Esophagus muscularis mucosa (tissue), 4 donors: ENCODE data around the gene ZNF804B. TPM values are rescaled to one million over a fixed set of nuclear protein-coding genes. Genes with fewer than 3 reads are reported as not detected.

ENCODE experiments used
- DNase-seq: peaks from one replicate; pipeline ENCODE4 v3.0.0-alpha.2; 2017; ENCODE audit errors: extremely low spot score
- H3K27ac ChIP-seq, 4 donors: fragments of 200-600 bp; sonication (generic); replicated peaks in 1 of 4; 1 replicate in 3 of 4; 2 replicates in 1 of 4; pipeline ENCODE4 v1.5.1; 2016 to 2019; ENCODE audit warnings: mild to moderate bottlenecking in 1 of 4
- H3K27me3 ChIP-seq, 4 donors: fragments of 200-600 bp; sonication (generic); one replicate each; pipeline versions ENCODE4 v1.5.1 to v1.6.0; 2016 to 2019
- H3K36me3 ChIP-seq, 4 donors: fragments of 200-600 bp; sonication (generic); one replicate each; pipeline ENCODE4 v1.5.1; 2016 to 2019
- H3K4me1 ChIP-seq, 4 donors: fragments of 200-600 bp; sonication (generic); one replicate each; pipeline ENCODE4 v1.5.1; 2016 to 2019
- H3K4me3 ChIP-seq, 4 donors: fragments of 200-600 bp; sonication (generic); 1 replicate in 2 of 4; 2 replicates in 2 of 4; pipeline ENCODE4 v1.5.1; 2016 to 2019; ENCODE audit warnings: mild to moderate bottlenecking in 4 of 4, moderate library complexity in 1 of 4
- H3K9me3 ChIP-seq, 4 donors: fragments of 200-600 bp; sonication (generic); 1 replicate in 3 of 4; 2 replicates in 1 of 4; pipeline ENCODE4 v1.5.1; 2016 to 2019
- EP300 ChIP-seq: sonication (generic); formaldehyde crosslinking; IDR thresholded peaks from one replicate; pipeline ENCODE4 v1.6.1; 2017; ENCODE audit warnings: antibody characterized with exemption
- POLR2A ChIP-seq: fragments of 450-650 bp; IDR thresholded peaks from one replicate; pipeline ENCODE4 v1.6.1; 2017; ENCODE audit warnings: antibody characterized with exemption, moderate library complexity, mild to moderate bottlenecking, low read depth
- POLR2AphosphoS5 ChIP-seq, 2 donors: sonication (generic); formaldehyde crosslinking; IDR thresholded peaks; one replicate each; pipeline ENCODE4 v1.6.1; 2017; ENCODE audit warnings: antibody characterized with exemption in 2 of 2
- WGBS: methylation state at CpG from one replicate; pipeline ENCODE4 v1.1.5; 2018; 5-methylcytosine and 5-hydroxymethylcytosine counted together
- intact Hi-C: fragments of 100-400 bp; cut with DNase I; formaldehyde crosslinking; loops from one replicate; pipeline ENCODE4 v1.15.1; 2023
- total RNA-seq, 4 donors: library from RNA; depleted of rRNA; stranded (reverse); fragments of >200 nt; gene quantifications; one replicate each; pipeline versions ENCODE4 v1.1.0 to v1.2.1, GENCODE V29; 2016
- TF ChIP-seq, protein P1 (sequence below), 3 experiments: fragments of 200-600 bp in 2 of 3; fragments of 450-650 bp in 1 of 3; sonication (generic) in 2 of 3; IDR thresholded peaks; one replicate each; pipeline ENCODE4 v1.5.1; 2017 to 2019; ENCODE audit warnings: antibody characterized with exemption in 3 of 3, mild to moderate bottlenecking in 2 of 3, moderate library complexity in 1 of 3

Gene ZNF804B
- total RNA-seq, 4 donors from 2014 or later: not detected

DNA sequence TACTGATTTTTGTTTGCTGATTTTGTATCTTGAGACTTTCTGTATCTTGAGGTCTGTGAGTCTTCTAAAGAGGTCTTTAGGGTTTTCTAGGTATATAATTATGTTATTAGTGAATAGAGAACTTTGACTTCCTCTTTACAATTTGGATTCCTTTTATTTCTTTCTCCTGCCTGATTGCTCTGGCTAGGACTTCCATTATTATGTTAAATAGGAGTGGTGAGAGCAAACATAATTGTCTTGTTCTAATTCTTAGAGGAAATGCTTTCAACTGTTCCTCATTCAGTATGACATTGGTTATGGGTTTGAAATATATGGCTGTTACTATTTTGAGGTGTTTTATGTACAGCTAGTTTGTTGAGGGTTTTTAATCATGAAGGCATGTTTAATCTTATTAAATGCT is 344.1 kb downstream of the ZNF804B start:
- Histone ChIP-seq H3K4me1 (no peaks in the 10 kb centered on the region), H3K27me3 (no peaks in the 10 kb centered on the region), H3K27ac (no peak overlapping the region), H3K4me3 (no peak overlapping the region), H3K9me3 (no peaks in the 10 kb centered on the region), H3K36me3 (no peaks in the 10 kb centered on the region)
- TF ChIP-seq, protein P1, sequence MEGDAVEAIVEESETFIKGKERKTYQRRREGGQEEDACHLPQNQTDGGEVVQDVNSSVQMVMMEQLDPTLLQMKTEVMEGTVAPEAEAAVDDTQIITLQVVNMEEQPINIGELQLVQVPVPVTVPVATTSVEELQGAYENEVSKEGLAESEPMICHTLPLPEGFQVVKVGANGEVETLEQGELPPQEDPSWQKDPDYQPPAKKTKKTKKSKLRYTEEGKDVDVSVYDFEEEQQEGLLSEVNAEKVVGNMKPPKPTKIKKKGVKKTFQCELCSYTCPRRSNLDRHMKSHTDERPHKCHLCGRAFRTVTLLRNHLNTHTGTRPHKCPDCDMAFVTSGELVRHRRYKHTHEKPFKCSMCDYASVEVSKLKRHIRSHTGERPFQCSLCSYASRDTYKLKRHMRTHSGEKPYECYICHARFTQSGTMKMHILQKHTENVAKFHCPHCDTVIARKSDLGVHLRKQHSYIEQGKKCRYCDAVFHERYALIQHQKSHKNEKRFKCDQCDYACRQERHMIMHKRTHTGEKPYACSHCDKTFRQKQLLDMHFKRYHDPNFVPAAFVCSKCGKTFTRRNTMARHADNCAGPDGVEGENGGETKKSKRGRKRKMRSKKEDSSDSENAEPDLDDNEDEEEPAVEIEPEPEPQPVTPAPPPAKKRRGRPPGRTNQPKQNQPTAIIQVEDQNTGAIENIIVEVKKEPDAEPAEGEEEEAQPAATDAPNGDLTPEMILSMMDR (IDR thresholded peaks at IDR 0.05): no peak
- no peak for TF ChIP-seq POLR2A
- no peak for TF ChIP-seq EP300
- TF ChIP-seq POLR2AphosphoS5 (IDR thresholded peaks at IDR 0.05): no peak
- intact Hi-C loops: no loop called here
- no peak for DNase-seq

DNA sequence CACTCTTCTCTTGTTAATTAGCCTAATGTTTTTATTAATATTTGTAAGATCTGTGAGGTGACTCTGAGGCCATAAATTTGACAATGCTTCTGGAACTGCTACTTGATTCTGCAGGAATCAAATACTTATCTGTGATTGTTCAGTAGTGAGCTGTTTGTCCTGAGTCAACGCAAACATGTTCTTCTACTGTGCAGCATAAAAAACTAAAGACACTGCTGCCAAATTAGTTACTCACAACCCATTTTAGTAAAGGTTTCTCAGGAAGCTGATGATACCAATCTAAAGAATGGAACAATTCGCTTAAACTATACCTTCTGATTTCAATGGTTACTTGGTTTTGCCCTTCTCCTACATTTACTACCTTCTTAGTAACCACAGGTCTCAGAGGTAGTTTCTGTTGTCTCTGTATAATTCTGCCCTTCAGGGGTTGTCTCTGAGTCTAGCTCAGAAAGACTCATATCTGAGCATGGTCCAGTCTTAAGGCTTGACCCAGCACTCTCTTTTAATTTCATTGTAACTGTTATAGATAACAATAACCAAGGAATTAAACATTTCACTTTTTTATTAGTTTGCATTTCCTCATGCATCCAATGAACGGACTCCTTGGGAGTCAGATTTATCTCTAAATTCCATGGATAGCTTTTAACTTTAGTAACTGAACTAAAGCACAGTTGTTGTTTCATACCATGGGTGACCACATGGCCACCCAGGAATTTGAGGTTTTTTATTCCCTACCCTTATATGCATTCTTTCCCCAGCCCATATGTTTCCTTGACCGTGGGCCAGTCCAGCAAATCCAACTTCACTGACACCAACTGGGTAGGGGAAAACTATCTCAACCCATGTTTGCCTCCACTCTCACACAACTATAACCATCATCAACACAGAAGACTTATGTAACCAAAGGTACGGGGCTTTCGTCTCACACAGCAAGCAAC is 345.5 kb downstream of the ZNF804B start:
- no peaks in the 10 kb centered on the region for H3K27me3 ChIP-seq
- H3K9me3 ChIP-seq: no peaks in the 10 kb centered on the region
- no peaks in the 10 kb centered on the region for H3K36me3 ChIP-seq
- no peak overlapping the region for H3K27ac ChIP-seq
- no peaks in the 10 kb centered on the region for H3K4me1 ChIP-seq
- intact Hi-C loops: no loop called here
- no peak overlapping the region for H3K4me3 ChIP-seq
- TF ChIP-seq POLR2AphosphoS5 (IDR thresholded peaks at IDR 0.05): no peak
- TF ChIP-seq, protein P1 (IDR thresholded peaks at IDR 0.05): no peak
- no peak for TF ChIP-seq EP300
- no peak for TF ChIP-seq POLR2A
- WGBS: 90% methylated on average over 6 of the region's 6 CpGs
- no peak for DNase-seq

DNA sequence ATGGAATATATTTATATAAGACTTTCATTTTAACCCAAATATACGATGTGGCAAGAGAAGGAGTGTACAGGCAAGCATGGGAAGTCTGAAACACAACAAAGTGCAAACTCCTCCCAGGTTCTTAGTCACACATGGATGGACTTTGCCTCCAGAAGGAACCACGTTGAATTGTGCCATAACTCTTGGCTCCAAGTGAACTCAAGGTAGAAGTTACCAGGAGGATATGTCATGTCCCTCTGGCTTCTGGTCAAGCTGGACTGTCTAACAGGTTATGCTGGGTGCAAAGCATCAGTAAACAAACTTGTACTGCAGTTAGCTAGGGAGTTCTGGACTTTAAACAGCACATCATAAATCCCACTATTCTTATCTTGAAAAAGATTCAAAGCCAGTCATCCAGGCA is 364.4 kb downstream of the ZNF804B start:
- TF ChIP-seq, protein P1 (IDR thresholded peaks at IDR 0.05): no peak
- TF ChIP-seq EP300 (no peak), POLR2AphosphoS5 (IDR thresholded peaks at IDR 0.05) (no peak), POLR2A (no peak)
- no peaks in the 10 kb centered on the region for H3K9me3 ChIP-seq
- no peak overlapping the region for H3K27ac ChIP-seq
- no peak for DNase-seq
- H3K27me3 ChIP-seq: no peaks in the 10 kb centered on the region
- WGBS: 64% methylated on average over 2 of the region's 2 CpGs
- no peak overlapping the region for H3K4me3 ChIP-seq
- no peaks in the 10 kb centered on the region for H3K4me1 ChIP-seq
- intact Hi-C loops: no loop called here
- no peaks in the 10 kb centered on the region for H3K36me3 ChIP-seq

DNA sequence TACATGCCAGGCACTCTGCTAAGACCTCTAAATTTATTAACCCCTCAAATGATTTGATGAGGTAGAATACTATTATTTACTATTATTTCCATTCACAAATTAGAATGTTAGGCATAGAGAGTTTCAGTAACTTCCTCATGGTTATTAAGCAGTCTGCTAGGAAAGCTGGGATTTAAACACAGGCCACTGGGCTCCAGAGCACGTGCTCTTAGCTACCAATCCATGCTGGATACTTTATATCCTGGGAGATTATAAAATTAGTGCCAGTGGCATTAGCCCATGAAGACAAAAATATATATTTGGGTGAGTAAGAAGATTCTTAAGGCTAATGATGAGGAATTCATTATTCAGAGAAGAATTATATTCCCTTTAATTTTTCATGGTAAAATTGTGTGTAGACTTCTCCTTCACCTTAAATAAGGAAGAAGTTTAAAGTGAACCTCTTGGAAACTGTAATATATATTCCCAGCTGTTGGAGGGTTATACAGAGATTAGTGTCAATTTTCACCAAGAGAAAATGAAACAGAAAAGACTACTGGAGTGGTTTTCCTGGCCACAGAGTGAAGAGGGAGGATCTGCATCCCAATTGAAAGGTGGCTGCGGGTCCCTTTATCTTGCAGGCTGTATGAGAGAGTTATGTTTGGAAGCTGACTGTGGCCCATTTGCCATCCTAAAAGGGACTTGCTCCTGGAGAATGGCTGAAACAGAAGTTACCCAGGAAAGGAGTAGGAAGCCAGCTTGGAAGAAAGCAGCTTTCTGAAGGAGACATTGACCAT is 370.3 kb downstream of the ZNF804B start:
- Histone ChIP-seq H3K27me3 (no peaks in the 10 kb centered on the region), H3K9me3 (no peaks in the 10 kb centered on the region), H3K4me3 (no peak overlapping the region), H3K4me1 (no peaks in the 10 kb centered on the region), H3K36me3 (no peaks in the 10 kb centered on the region), H3K27ac (no peak overlapping the region)
- TF ChIP-seq POLR2AphosphoS5 (IDR thresholded peaks at IDR 0.05): no peak
- WGBS: 66% methylated on average over 2 of the region's 2 CpGs
- no peak for DNase-seq
- intact Hi-C loops: no loop called here

DNA sequence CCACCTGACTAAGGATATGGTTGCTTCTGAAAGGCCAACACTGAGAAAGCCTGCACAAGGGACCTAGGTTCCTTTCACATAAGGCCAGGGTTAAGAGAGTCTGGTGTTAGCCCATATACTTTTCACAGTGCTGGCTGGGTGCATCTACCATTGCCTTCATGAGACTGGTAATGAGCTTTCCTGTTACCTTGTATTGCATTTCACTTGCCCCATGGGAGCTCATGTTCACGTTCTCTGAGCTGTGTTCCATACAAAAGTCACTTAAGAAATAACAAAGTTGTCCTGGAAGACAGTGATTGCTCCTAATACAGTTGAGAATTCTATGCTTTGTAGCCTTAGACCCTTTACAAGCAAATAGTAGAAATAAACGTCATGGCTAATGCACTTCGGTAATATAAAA is 373.9 kb downstream of the ZNF804B start:
- no peak overlapping the region for H3K4me3 ChIP-seq
- no peak overlapping the region for H3K27ac ChIP-seq
- H3K9me3 ChIP-seq: peaks cover 0 to 4% (median 0%) of the 10 kb centered on the region in 4 donors
- H3K27me3 ChIP-seq: no peaks in the 10 kb centered on the region
- intact Hi-C loops: no loop called here
- 62% methylated on average over 3 of the region's 3 CpGs for WGBS
- H3K36me3 ChIP-seq: no peaks in the 10 kb centered on the region
- TF ChIP-seq, protein P1 (IDR thresholded peaks at IDR 0.05): no peak
- TF ChIP-seq POLR2AphosphoS5 (IDR thresholded peaks at IDR 0.05) (no peak), EP300 (no peak), POLR2A (no peak)
- no peak for DNase-seq
- no peaks in the 10 kb centered on the region for H3K4me1 ChIP-seq
